Activated T-helper 1 cell treated with anti-CD3 and anti-CD28 coated beads, Interleukin-12 subunit alpha, Interleukin-12 subunit beta, Interleukin-2, Interleukin-4 antibody, amounts not matched to agents 30 ng/mL and 10 ng/mL and 1 ng/mL, durations not matched to agents 14 hours and 24 hours and 36 hours (primary cell): Measurements from ENCODE around the gene GNL2. TPM values are rescaled to one million over a fixed set of nuclear protein-coding genes. Genes with fewer than 3 reads are reported as not detected.

ENCODE experiments used
- DNase-seq: peaks from one replicate; pipeline ENCODE4 v3.0.0; 2021; ENCODE audit warnings: low spot score
- H3K27ac Mint-ChIP-seq: one replicate; pipeline ENCODE4 v1.8.0; 2021; ENCODE audit warnings: mild to moderate bottlenecking, mixed read lengths
- H3K27me3 Mint-ChIP-seq: one replicate; pipeline ENCODE4 v1.8.0; 2022; ENCODE audit warnings: mild to moderate bottlenecking, moderate library complexity, mixed read lengths; ENCODE audit not compliant: insufficient read depth
- H3K36me3 Mint-ChIP-seq: one replicate; pipeline ENCODE4 v1.8.0; 2021; ENCODE audit warnings: low read depth, mixed read lengths
- H3K4me1 Mint-ChIP-seq: one replicate; pipeline ENCODE4 v1.8.0; 2021; ENCODE audit warnings: low read depth, mixed read lengths
- H3K4me3 Mint-ChIP-seq: one replicate; pipeline ENCODE4 v1.8.0; 2021; ENCODE audit warnings: mild to moderate bottlenecking, moderate library complexity, mixed read lengths
- H3K9me3 Mint-ChIP-seq: one replicate; pipeline ENCODE4 v1.8.0; 2021; ENCODE audit warnings: mixed read lengths
- intact Hi-C: fragments of 100-400 bp; cut with micrococcal nuclease; formaldehyde crosslinking; loops from one replicate; pipeline ENCODE4 v1.15.1; 2024
- total RNA-seq: library from RNA; stranded (reverse); gene quantifications from 2 replicates; pipeline ENCODE4 v1.2.3, GENCODE V29; 2022

GNL2 gene
- 108 and 113 TPM in 2 replicates for total RNA-seq

DNA sequence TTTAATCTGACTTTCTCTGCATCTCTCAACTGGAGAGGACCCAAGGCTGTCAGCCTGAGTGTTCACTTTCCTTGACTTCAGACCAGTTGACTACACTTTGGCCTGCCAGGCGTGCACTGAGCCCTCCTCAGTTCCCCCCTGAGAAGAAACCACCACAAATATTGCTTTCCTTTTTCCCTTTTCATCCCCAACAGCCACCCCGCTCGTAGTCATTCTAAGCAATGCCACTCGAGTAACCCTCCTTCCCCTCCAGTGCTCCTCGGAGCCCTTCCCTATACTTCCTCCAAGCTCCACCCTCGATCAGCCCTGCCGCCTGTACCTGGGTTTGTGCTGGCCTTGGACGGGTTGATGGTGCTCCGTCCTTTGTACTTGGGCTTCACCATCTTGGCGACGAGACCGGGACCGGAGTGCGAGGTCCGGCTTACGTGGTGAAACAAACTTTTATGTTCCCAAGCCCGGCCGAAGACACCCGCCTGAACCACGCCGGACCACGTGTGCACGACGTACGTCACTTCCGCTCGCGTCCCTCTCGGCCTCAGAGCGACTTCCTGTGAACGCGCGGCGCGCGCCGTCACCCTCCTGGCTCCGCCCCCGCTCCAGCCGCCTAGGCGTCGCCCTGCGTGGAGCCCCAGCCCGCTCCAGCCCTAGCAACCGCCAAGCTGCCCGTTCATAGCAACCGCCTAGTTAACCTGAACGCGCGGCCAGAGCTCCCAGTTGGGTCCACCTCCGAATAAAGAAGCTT is at the start of gene GNL2:
TSS of gene GNL2 (minus strand) at position 498 of the 742 bp plus-strand sequence. CDS start at position 383, 115 bp downstream.
- peaks cover 4% of the 10 kb centered on the region for H3K27me3 Mint-ChIP-seq
- H3K4me1 Mint-ChIP-seq, result peaks cover 20% of the 10 kb centered on the region
- H3K4me3 Mint-ChIP-seq, result peak within 1 kb of the TSS; percentile 96
- no peaks in the 10 kb centered on the region for H3K9me3 Mint-ChIP-seq
- H3K27ac Mint-ChIP-seq, result peak within 1 kb of the TSS; percentile 90
- intact Hi-C loops, result loop anchor here (1.0 to 5.0 kb wide), 10 partner anchors 21 to 1713 kb away; partner anchors contain the start of genes AGO1, CDCA8, MEAF6 and MTF1
- peaks cover 25% of the 10 kb centered on the region for H3K36me3 Mint-ChIP-seq
- DNase-seq, result peak; percentile 97

DNA sequence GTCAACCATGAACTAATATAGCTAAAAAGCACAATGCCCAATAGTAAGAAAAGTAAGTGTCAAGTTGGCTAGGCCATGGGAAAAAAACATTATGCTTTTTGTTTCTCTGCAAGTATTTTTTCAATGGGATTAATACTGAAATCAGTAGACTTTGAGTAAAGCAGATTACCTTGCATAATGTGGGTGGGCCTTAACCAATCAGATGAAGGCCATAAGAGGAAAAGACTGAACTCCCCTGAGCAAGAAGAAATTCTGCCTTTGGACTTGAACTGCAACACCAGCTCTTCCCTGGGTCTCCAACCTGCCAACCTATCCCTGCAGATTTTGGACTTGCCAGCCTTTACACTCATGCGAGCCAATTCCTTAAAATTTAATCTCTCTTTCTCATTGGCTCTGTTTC is 45.3 kb upstream of the GNL2 start:
- Mint-ChIP-seq H3K4me1 (no peaks in the 10 kb centered on the region), H3K9me3 (no peaks in the 10 kb centered on the region), H3K27me3 (peaks cover 19% of the 10 kb centered on the region), H3K36me3 (no peaks in the 10 kb centered on the region), H3K27ac (no peak overlapping the region), H3K4me3 (no peak overlapping the region)
- intact Hi-C loops, result no loop called here
- no peak for DNase-seq

DNA sequence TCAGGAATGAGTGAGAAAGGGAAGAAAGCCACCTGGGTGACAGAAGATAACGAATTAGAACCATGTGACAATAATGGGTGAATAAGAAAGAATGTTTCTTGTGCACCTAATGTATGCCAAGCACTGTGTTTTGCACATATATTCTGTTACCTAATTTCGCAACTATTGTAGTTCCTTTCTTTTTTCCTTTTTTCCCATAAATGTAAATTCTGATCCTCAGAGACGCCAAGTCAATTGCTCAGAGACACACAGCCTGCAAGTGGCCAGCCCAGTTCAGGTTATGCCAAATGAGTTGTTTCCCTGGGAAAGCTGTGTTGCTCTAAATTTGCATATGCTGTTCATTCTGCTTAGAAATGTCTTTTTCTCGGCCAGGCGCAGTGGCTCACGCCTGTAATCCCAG is 40.7 kb upstream of the GNL2 start:
- intact Hi-C loops, result no loop called here
- no peak overlapping the region for H3K27ac Mint-ChIP-seq
- no peaks in the 10 kb centered on the region for H3K9me3 Mint-ChIP-seq
- no peaks in the 10 kb centered on the region for H3K4me1 Mint-ChIP-seq
- H3K27me3 Mint-ChIP-seq, result peaks cover 59% of the 10 kb centered on the region
- DNase-seq, result no peak
- no peak overlapping the region for H3K4me3 Mint-ChIP-seq
- H3K36me3 Mint-ChIP-seq, result no peaks in the 10 kb centered on the region

DNA sequence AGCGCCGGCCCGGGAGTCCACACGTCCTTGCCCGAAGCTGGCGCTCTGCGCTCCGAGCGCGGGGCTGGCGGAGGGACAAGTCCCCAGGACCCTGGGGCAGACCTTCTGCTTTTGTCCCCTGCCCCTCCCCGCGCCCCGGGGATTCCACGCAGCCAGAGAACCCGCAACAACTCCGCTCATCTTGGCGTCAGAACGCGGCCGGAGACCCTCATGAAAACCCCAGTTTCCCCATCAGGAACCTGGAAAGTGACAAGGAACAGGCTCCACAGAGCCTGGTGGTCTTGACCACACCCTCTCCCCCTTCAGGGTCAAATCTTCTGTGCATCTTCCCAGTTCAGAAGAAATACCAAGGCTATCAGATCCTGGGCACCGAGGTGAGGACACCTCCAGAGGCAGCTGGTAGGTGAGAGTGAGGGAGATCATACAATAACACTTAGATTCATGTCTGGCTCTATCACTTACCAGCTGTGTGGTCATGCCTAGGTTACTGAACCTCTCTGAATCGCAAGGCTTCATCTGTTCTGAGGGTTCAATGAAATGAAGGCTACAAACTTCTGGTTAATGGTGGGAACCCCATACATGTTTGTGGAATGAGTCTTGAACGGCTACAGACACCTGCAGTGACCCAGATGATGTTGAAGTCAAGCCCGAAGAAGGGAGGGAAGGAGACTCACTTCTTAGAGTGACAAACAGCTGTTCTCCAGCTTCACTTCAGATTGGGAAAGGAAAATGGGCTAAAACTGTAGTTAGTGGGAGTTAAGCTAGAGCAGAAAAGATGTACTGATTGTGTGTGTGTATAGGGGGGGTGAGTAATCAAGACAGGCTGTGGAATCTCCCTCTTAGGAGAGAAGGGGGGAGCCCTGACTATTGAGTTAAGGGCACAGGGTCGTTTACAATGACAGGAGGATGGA is 39.5 kb upstream of the GNL2 start:
- Mint-ChIP-seq H3K27ac (no peak overlapping the region), H3K4me1 (no peaks in the 10 kb centered on the region), H3K9me3 (no peaks in the 10 kb centered on the region), H3K27me3 (peaks cover 70% of the 10 kb centered on the region), H3K36me3 (no peaks in the 10 kb centered on the region), H3K4me3 (no peak overlapping the region)
- DNase-seq, result no peak
- intact Hi-C loops, result no loop called here

DNA sequence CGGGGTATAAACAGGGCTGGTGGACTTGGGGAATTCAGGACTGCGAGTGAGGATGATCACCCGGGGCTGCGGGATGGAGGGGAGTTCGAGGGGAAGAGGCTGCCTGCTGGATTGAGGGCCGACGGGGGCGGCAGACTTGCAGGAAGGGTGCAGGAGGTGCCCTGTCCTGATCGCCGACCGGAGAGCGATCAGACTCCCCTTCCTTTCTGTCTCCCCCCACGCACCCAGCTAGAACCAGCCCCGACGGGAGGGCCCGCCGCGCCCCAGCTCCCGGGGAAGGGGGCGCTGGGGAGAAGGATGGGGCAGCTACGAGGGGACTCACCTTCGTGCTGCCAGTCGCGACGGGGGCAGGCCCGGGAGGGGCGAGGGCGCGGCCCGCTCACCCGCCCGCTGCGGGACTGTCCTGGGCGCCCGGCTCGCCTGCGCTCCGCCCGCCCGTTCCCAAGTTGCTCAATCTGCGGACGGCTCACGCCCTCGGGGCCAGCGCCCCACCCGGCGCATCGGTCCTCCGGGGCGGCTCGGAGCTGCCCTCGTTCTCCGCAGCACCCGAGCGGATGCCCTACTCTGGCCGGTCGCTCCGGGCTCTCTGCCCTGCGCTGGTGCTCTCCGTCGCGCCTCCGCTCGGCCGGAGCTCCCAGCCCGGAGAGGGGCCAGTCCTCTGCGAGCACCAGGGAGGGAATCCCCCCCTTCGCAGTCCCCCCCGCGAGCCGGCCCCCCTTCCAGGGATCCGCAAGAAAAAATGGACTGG is 38.7 kb upstream of the GNL2 start, which contains the start of gene RSPO1:
TSS of gene RSPO1 (minus strand) at position 649 of the 748 bp plus-strand sequence. CDS start 5,231 bp downstream, outside the sequence.
- Mint-ChIP-seq H3K27ac (no peak within 1 kb of the TSS), H3K36me3 (no peaks in the 10 kb centered on the region), H3K4me3 (no peak within 1 kb of the TSS), H3K4me1 (no peaks in the 10 kb centered on the region), H3K27me3 (peaks cover 76% of the 10 kb centered on the region), H3K9me3 (no peaks in the 10 kb centered on the region)
- intact Hi-C loops, result no loop called here
- DNase-seq, result no peak

DNA sequence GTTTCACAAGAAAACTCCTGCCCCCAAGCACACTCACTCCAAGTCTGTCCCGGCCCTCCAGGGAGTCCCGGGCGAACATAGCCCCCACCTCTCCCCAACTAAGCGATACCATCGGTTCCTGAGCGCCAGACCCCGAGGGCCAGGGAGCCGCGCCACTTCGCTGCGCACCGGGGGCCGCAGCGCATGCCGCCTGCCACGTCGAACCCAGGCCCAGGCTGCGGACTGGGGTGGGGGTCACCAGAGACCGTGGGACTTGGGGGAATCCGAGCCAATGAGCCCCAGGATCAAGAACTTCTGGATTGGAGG is 38.2 kb upstream of the GNL2 start:
- Mint-ChIP-seq H3K9me3 (no peaks in the 10 kb centered on the region), H3K4me3 (no peak overlapping the region), H3K27me3 (peaks cover 79% of the 10 kb centered on the region), H3K36me3 (no peaks in the 10 kb centered on the region), H3K27ac (no peak overlapping the region), H3K4me1 (no peaks in the 10 kb centered on the region)
- intact Hi-C loops, result no loop called here
- DNase-seq, result no peak

DNA sequence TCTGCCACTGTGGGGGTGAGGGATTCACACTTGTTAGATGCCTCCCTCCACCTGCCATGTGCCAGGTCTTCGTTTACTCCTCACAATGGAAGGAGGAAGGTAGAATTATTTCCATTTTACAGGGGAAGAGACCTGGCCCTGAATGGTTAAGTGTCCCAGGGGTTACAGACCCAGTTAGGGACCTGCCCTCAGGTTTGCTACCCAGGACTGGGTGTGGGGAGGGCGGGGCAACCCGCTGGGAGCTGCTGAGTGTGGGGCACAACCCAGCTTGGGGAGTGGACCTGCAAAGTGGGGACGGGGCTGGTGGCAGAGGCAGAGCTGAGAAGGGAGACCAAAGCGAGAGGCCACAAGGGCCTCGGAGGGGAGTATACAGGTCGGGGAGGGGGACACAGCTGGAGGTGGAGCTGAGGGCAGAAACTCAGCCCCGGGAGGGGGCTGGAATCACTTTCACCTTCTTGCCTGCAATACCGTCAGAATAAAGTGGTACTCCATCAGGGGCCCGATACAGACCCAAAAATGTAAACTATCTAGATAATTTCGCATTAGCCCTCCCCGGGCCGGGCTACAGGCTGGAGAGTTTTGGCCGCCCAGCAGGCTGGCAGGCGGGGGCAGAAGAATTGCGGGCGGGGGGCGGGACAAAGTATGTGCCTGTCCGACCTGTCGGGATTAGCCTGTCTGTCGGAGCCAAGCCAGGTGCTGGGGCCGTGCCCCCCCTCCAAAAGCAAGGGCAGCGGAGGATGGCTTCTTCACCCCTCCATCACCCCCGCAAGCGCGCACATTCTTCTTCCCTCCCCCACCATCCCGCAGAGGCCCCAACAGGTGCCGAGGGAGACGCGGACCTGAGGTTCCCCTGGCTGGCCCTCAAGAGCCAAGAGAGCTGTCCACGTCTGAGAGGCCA is 37.6 kb upstream of the GNL2 start:
- no peaks in the 10 kb centered on the region for H3K36me3 Mint-ChIP-seq
- intact Hi-C loops, result no loop called here
- peaks cover 80% of the 10 kb centered on the region for H3K27me3 Mint-ChIP-seq
- no peaks in the 10 kb centered on the region for H3K4me1 Mint-ChIP-seq
- DNase-seq, result no peak
- no peak overlapping the region for H3K4me3 Mint-ChIP-seq
- H3K27ac Mint-ChIP-seq, result no peak overlapping the region
- H3K9me3 Mint-ChIP-seq, result no peaks in the 10 kb centered on the region

DNA sequence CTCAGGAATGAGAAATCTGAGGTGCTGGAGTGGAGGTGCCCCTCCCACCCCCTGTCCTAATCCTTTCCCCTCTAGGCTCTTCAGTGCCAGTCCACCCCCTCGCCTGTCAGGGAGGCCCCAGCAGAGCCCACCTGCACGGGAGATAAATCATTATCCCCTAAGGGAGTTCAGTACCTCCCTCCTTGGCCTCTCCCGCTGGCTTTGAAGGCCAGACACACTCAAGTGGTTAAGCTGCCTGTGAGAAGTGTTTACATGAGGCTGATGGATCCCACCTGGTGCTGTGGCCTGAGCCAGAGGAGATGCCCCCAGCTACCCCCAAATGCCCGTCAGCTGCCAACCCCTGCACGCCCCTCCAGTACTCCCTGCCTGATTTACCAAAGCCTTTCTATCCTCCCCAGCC is 35.3 kb upstream of the GNL2 start:
- no peaks in the 10 kb centered on the region for H3K36me3 Mint-ChIP-seq
- no peaks in the 10 kb centered on the region for H3K4me1 Mint-ChIP-seq
- H3K9me3 Mint-ChIP-seq, result no peaks in the 10 kb centered on the region
- peaks cover 75% of the 10 kb centered on the region for H3K27me3 Mint-ChIP-seq
- DNase-seq, result no peak
- H3K4me3 Mint-ChIP-seq, result no peak overlapping the region
- no peak overlapping the region for H3K27ac Mint-ChIP-seq
- intact Hi-C loops, result no loop called here

DNA sequence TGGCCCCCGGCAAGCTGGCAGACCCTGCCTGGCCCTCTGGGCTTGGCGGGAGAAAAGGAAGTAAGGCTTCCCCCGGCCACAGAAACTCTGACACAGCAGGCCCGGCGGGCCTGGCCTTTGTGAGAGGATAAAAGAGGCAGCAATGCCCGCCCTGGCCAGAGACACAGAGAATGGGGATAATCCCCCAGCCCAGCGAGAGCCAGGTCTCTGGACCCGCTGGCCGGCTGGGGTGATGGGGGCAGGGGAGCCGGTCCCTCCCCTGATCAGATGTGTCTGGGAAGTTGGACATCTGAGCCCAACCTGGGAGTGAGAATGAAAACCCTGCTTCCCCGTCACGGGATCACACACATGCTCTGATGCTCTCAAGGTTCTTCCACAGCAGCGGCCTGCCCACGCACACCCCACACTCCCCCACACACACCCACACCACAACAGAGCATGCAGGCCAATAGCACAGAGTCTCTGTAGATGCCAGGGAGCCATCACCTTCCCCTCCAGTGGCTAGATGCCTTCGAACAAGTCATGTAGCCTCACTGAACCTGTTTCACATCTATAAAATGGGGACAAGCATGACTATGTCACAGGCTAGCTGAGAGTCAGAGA is 34.8 kb upstream of the GNL2 start:
- Mint-ChIP-seq H3K27ac (no peak overlapping the region), H3K36me3 (no peaks in the 10 kb centered on the region), H3K4me3 (no peak overlapping the region), H3K9me3 (no peaks in the 10 kb centered on the region), H3K27me3 (peaks cover 72% of the 10 kb centered on the region), H3K4me1 (no peaks in the 10 kb centered on the region)
- intact Hi-C loops, result no loop called here
- DNase-seq, result no peak

DNA sequence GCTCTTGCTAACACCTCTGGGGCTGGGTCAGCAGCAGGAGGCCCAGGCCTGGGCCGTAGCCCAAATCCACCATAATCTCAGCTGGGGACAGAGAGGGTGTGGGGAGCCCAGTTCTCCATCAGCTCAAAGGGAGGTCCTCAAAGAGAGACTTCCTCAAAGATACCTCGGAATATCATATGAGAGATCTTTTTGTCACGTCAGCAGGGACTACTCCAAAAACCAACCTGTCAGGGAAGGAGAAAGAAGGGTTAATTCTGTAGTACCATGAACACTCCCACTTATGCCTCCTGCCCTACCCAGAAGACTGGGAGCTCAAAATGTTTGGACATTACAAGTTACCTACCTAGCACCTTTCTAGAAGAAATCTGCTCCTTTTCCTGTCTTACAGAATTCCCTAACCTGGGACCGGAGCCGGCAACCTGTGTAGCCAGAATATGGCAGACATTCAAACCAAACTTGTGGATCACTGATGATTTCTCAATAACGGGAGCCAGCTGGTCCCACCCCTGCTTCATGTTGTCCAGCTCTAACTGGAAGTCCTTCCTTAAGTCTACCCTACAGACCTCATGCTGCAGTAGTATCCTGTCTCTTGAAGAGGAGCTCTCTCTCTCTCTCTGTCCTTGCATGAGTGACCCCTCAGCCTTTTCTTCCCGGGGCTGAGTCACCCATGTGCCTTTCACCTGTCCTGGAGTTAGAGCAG is 34.1 kb upstream of the GNL2 start:
- intact Hi-C loops, result no loop called here
- Mint-ChIP-seq H3K9me3 (no peaks in the 10 kb centered on the region), H3K27ac (no peak overlapping the region), H3K4me1 (no peaks in the 10 kb centered on the region), H3K27me3 (peaks cover 68% of the 10 kb centered on the region), H3K36me3 (no peaks in the 10 kb centered on the region), H3K4me3 (no peak overlapping the region)
- no peak for DNase-seq

DNA sequence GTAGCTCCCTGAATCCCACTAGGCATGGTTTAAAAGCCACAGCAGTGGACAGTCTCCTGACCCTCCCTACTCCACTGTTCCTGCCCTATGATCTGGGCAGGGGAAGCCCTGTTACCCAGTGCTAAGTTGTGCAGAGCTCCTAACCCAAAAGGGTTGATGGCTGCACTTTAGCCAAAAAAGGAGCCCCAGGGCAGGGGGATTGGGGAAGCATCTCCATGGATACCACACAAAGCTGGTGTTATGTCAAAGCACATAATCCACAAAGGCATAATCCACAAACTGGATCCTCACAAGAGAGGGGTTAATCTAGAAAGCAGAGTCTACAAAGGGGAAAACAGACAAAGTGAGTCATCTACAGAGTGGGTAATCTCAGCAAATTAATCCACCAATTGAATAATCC is 33.3 kb upstream of the GNL2 start:
- H3K36me3 Mint-ChIP-seq, result no peaks in the 10 kb centered on the region
- DNase-seq, result no peak
- no peak overlapping the region for H3K27ac Mint-ChIP-seq
- H3K27me3 Mint-ChIP-seq, result peaks cover 66% of the 10 kb centered on the region
- intact Hi-C loops, result no loop called here
- no peak overlapping the region for H3K4me3 Mint-ChIP-seq
- H3K9me3 Mint-ChIP-seq, result no peaks in the 10 kb centered on the region
- no peaks in the 10 kb centered on the region for H3K4me1 Mint-ChIP-seq
